NCI-H1436 (cell line): ENCODE measurements around the gene CKMT1A.

Source experiments
- DNase-seq: peaks from one replicate; lab custom pipeline; 2025; lab: John Stamatoyannopoulos, UW

CKMT1A gene

DNA sequence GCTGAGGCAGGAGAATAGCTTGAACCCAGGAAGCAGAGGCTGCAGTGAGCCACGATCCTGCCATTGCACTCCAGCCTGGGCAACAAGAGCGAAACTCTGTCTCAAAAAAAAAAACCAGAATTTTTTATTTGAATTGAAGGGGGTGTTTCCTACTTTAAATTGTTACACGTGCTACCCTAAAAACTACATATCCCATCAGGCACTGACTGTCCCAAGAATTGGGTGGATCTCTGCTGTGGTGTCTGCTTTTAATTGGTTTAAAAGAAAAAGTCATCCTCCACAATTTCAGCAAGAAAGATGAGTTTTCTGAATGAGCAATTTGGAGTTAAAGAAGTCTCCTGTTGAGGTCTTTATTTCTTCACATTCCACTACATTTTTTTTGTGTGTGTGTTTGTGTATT is 54.7 kb downstream of the CKMT1A start:
- DNase-seq, result no peak
